Astrocyte (in vitro differentiated cells and primary cell): Measurements from ENCODE around the gene BRD7.

ENCODE experiments used
- CTCF ChIP-seq: IDR thresholded peaks from 2 replicates; pipeline ENCODE4 v1.5.1; 2011; ENCODE audit warnings: low read depth, mild to moderate bottlenecking, inconsistent platforms, low read length, moderate library complexity; ENCODE audit not compliant: insufficient read depth
- EZH2 ChIP-seq: IDR thresholded peaks from 2 replicates; pipeline ENCODE4 v1.6.1; 2012; ENCODE audit warnings: mild to moderate bottlenecking, low read length, inconsistent platforms; ENCODE audit not compliant: insufficient read depth

GRCh38 chr16:50323335-50324011 is 45.3 kb downstream of the BRD7 start:
- TF ChIP-seq CTCF, result peak; percentile 13
- TF ChIP-seq EZH2, result no peak
